ES-I3 (cell line): ENCODE results near the gene RNF149.
"Not testable (repeated sequence)": the region's sequence is repeated elsewhere in the genome, so short reads cannot be mapped to it uniquely, and the experiment has no call there.

Experiments used
- H3K36me3 ChIP-seq: 2 replicates; pipeline ENCODE4 v1.6.1; 2013; ENCODE audit warnings: mild to moderate bottlenecking, low read length, control low read depth, moderate library complexity; ENCODE audit not compliant: insufficient read depth
- H3K4me1 ChIP-seq: 2 replicates; pipeline ENCODE4 v1.6.1; 2013; ENCODE audit warnings: mild to moderate bottlenecking, control low read depth, low read length; ENCODE audit not compliant: insufficient read depth
- H3K9ac ChIP-seq: 2 replicates; pipeline ENCODE4 v1.6.1; 2013; ENCODE audit warnings: low read depth, mild to moderate bottlenecking, low read length, moderate library complexity
- H3K9me3 ChIP-seq: 2 replicates; pipeline ENCODE4 v1.6.1; 2013; ENCODE audit warnings: mild to moderate bottlenecking, low read length, moderate library complexity; ENCODE audit not compliant: control insufficient read depth, insufficient read depth

The RNF149 gene

GRCh38 chr2:101341901-101342624, 33.6 kb upstream of the RNF149 start:
- Histone ChIP-seq H3K4me1 (peaks cover 22% of the 10 kb centered on the region), H3K9me3 (no peaks in the 10 kb centered on the region), H3K9ac (no peak overlapping the region), H3K36me3 (no peaks in the 10 kb centered on the region)

GRCh38 chr2:101341421-101341820, 32.9 kb upstream of the RNF149 start:
- Histone ChIP-seq H3K4me1 (peaks cover 22% of the 10 kb centered on the region), H3K36me3 (no peaks in the 10 kb centered on the region), H3K9ac (no peak overlapping the region), H3K9me3 (no peaks in the 10 kb centered on the region)

DNA sequence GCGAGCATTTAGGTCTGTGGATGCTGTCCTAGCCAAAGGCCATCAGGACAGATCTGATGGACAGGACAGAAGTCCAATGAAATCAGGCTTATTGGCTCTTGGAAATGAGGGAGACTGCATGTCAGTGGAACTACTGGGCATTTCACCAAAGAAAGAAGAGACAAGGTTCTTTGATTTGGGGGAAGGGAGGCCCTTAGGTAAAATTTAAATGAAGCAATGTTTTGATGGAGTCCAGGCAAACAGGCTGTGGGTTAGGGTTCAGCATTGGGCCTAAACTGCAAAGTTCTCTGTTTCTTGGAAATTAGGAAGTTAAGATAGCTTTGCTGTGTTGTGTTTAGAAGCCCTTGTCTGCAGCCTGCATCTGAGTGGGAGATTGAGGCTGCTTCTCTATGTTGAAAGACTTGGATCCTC, 31.6 kb upstream of the RNF149 start:
- Histone ChIP-seq H3K4me1 (peaks cover 22% of the 10 kb centered on the region), H3K36me3 (no peaks in the 10 kb centered on the region), H3K9me3 (no peaks in the 10 kb centered on the region), H3K9ac (no peak overlapping the region)

GRCh38 chr2:101339266-101339880, 30.9 kb upstream of the RNF149 start:
- H3K9me3 ChIP-seq: no peaks in the 10 kb centered on the region
- no peaks in the 10 kb centered on the region for H3K36me3 ChIP-seq
- no peak overlapping the region for H3K9ac ChIP-seq
- peaks cover 22% of the 10 kb centered on the region for H3K4me1 ChIP-seq

DNA sequence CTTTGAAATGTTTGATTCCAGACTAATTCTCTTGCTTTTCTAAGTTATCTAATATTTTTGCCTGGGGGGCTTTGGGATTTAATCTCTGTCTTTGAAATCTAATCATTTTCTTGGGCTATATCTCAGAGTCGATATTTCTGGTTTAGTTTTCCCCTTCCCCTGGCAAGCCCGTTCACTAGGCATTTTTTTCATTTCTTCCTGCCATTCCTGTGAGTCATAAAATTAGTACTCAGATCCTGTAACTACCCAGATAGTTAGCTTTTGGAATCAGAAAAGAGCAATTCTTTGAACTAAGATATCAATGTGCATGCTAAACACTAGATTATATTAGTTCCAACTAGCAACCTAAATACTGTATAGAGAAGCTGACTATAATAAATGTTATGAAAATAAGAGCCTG, 29.4 kb upstream of the RNF149 start:
- no peaks in the 10 kb centered on the region for H3K36me3 ChIP-seq
- H3K9me3 ChIP-seq: no peaks in the 10 kb centered on the region
- H3K9ac ChIP-seq: no peak overlapping the region
- peaks cover 18% of the 10 kb centered on the region for H3K4me1 ChIP-seq

DNA sequence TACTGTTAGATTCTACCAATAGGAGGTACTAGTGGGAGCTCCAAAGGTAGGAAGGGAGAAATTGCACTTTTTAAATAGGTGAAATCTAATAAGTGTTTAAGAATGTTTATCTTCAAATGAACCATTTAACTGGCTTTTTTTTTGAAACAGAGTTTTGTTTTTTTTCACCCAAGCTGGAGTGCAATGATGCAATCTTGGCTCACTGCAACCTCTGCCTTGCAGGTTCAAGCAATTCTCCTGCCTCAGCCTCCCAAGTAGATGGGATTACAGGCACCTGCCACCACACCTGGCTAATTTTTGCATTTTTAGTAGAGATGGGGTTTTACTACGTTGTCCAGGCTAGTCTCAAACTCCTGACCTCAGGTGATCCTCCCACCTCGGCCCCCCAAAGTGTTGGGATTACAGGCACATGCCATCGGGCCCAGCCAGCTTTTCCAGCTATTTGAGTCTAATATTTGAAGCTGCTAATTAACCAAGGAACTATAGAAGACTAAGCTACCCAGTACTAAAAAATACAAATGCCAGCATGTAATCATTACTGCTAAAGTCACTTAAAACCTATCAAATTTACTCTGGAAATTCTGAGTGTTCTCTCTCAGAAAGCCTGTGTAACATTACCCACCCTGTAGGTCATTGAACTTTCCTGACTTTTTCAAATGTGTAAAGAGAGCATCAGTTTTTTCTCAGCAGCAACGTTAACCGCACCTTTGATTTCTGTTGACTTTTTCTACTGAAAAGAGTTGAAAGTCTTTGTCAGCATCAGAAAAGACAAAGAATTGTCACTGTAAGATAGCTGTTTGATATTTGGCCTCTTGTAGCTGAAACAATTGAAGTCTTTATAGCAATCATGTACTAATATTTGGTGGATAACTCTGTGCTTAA, 24.6 kb upstream of the RNF149 start:
- Histone ChIP-seq H3K9me3 (no peaks in the 10 kb centered on the region), H3K9ac (no peak overlapping the region), H3K4me1 (peaks cover 24% of the 10 kb centered on the region), H3K36me3 (no peaks in the 10 kb centered on the region)

DNA sequence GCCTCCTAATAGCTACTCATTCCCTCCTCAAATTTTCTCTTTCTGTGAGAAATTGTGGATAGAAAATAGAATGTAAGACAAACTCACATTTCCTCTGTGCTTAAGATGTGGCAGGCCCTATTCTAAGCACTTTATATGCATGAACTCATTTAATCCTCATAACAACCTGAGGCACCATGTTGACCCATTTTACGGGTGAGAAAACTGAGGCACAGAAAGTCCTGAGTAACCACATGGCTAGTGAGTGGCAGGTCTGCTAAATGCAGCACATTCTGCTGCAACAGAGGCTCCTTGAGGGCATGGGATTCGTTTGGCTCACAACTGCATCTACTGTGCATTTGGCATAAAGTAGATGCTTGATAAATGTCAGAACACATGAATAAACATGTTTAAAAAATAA, 22.7 kb upstream of the RNF149 start:
- peaks cover 30% of the 10 kb centered on the region for H3K4me1 ChIP-seq
- peaks cover 3% of the 10 kb centered on the region for H3K9me3 ChIP-seq
- no peaks in the 10 kb centered on the region for H3K36me3 ChIP-seq
- H3K9ac ChIP-seq: no peak overlapping the region

DNA sequence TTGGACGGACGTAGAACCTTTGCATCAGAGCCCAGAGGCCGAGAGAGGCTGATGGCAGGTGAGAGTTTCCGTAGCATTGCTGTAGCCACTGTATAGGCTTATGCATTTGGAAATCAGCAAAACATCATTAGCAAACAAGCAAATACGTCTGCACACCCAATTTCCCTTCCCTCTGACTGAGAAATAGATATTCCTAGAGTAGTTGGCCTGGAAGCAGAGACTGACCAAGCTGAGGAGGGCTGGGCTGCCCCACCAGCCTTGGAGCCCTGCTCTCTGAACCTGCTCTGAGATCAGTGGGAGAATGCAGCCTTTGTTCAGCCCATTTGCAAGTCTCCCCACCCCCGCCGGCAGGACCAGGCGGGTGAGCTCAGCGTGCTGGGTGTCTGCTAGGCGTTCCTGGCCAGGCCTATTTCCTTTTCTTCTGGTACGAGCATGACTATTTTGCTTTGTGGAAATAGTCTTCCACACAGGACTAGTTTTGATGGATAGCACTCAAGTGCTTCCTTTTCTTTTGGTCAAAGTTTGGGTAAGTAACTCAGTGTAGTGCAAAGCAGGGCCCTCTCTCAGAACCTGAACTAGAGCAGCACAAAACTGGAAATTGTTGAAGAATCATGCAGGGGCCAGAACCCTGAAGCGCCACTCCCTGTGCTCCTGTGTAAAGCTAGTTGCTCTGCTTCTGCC, 21.9 kb upstream of the RNF149 start:
- Histone ChIP-seq H3K4me1 (peaks cover 30% of the 10 kb centered on the region), H3K9ac (no peak overlapping the region), H3K36me3 (no peaks in the 10 kb centered on the region), H3K9me3 (peaks cover 6% of the 10 kb centered on the region)

DNA sequence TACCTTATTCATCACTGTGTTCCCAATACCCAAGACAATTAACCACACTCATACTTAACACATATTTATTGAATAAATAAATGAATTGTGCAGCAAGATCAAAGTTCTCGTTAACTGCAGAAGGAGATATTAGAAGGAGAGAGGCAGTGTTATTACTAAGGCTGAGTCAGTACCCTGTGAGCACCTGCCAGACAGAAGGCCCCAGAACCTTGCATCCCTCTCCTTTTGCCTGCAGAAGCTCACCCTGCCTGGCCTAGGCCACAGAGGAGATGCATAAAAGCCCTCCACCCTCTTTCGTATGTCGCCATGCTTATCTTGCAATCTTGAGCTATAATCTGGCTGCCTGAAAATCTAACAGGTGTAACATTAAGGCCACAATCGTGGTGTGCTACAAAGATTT, 20.5 kb upstream of the RNF149 start:
- Histone ChIP-seq H3K36me3 (no peaks in the 10 kb centered on the region), H3K4me1 (peaks cover 30% of the 10 kb centered on the region), H3K9ac (no peak overlapping the region), H3K9me3 (peaks cover 6% of the 10 kb centered on the region)

DNA sequence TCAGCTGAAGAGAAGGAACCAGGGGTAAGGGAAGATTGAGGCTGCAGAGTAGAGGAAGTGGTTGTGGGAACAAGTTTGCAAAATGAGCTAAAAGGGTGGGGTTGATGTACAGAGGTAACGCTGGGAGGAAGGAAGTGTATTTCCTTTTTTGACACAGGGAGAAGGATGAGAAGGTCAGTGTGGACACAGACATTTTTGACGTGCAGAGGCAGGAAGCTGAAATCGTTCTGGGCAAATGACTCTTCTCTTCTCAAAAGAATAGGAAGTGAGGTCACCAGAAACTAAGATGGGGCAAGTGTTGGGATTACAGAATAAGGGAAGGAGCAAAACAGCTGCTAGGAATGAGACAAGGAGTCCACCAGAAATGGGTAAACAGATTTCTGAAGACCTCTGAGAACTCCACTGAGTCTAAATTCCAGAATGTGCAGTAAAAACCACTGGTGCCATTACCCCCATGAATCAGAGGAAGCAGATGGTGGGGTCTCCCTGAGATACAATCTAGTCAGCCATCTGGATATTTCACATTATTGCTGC, 20.0 kb upstream of the RNF149 start:
- Histone ChIP-seq H3K36me3 (no peaks in the 10 kb centered on the region), H3K9ac (no peak overlapping the region), H3K9me3 (peaks cover 6% of the 10 kb centered on the region), H3K4me1 (peaks cover 30% of the 10 kb centered on the region)

DNA sequence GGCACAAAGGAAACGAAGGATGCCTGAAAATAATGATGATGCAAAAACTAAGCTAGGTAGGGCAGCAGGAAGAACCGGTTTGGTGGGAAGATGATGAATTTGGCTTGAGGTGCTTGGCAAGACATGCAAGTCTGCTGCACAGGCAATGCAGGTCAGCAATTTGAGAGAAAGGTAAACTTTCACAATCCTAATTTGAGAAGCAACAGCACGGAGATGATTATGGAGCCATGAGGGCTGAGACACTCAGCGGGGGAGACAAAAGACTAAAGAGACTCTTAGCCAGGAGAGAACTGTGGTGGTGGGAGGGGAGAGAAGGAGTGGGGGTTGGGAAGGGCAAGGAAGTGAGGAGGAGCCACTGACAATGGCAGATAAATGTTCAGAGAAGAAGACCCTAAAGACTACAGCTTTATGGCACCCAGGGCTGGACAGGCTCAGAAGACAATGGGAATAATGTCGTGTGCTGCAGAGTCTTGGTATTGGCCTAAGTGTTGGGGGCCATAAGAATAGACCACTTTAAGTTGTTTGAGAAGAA, 19.4 kb upstream of the RNF149 start:
- no peak overlapping the region for H3K9ac ChIP-seq
- peaks cover 30% of the 10 kb centered on the region for H3K4me1 ChIP-seq
- H3K9me3 ChIP-seq: peaks cover 6% of the 10 kb centered on the region
- H3K36me3 ChIP-seq: no peaks in the 10 kb centered on the region

- H3K9me3 ChIP-seq: peaks cover 6% of the 10 kb centered on the region
- no peak overlapping the region for H3K9ac ChIP-seq
- H3K4me1 ChIP-seq: peaks cover 24% of the 10 kb centered on the region
- H3K36me3 ChIP-seq: no peaks in the 10 kb centered on the region
These were observed 16.9 kb upstream of the RNF149 start for GRCh38 chr2:101325425-101325824.

- not testable (repeated sequence) for H3K9me3 ChIP-seq
These were observed 8.1 kb upstream of the RNF149 start for GRCh38 chr2:101316568-101316967.

DNA sequence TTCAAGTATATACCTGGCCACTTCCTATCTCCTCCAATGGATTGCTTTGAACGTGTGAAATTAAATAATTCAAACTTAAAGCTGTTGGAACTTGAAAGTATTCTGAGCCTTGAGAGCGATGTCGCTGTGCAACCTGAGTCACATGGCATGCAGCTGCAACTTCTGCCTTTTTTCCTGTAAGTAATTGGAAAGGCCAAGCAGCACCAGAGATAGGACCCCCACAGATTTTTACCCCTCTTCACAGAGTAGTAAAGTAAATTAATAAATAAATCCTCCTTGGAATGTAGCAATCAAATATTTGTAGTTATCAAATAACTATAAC, 3.2 kb upstream of the RNF149 start:
- Histone ChIP-seq H3K4me1 (peaks cover 3% of the 10 kb centered on the region; the same call in 1 of the 2 replicates), H3K9me3 (no peaks in the 10 kb centered on the region), H3K9ac (no peak overlapping the region), H3K36me3 (no peaks in the 10 kb centered on the region)

More at GRCh38 chr2:101316568-101316967, 8.1 kb upstream of the RNF149 start:
- not testable (repeated sequence) for H3K9ac ChIP-seq, H3K4me1 ChIP-seq, H3K36me3 ChIP-seq
